DMS153 treated with DMSO at 0.1 percent for 48 hours (cell line): ENCODE results near the gene C2orf81.
"Not testable (repeated sequence)": the region's sequence is repeated elsewhere in the genome, so short reads cannot be mapped to it uniquely, and the experiment has no call there.

ENCODE experiments used
- DNase-seq: peaks from one replicate; lab custom pipeline; 2025; ENCODE audit not compliant: unreplicated experiment; lab: John Stamatoyannopoulos, UW

Gene C2orf81

DNA sequence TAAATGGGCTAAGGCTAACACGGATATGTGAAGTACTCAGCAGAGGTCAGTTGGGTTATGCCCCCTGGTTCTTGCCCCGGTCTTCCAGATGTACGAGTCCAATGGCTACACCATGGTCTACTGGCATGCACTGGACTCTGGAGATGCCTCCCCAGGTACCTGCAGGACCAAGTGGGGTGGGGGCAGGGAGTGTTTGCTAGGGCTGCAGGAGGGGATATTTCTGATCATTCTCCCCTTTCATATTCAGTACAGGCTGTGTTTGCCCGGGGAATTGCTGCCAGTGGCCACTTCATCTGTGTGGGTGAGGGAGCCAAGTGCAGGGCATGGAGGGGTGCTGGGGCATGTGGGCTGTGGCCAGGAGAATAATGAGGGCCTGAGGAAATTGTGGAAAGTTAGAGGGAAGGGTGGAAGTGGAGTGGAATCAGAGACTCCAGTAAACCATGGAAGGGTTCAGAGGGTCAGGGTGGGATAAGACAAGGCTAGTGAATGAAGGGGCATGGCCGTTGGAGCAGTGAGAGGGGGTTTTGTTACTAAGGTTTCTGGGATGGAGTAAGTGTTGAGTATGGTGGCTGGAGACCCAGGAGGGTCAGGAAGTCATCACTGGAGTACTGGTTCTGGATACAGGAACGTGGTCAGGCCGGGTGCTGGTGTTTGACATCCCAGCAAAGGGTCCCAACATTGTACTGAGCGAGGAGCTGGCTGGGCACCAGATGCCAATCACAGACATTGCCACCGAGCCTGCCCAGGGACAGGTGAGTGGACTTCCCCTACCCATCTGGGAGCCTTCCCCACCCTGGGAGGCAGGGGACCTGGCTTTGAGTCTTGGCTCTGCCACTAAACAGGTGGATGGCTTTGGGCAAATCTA lies 2.0 kb upstream of the C2orf81 start:
- DNase-seq: no peak

DNA sequence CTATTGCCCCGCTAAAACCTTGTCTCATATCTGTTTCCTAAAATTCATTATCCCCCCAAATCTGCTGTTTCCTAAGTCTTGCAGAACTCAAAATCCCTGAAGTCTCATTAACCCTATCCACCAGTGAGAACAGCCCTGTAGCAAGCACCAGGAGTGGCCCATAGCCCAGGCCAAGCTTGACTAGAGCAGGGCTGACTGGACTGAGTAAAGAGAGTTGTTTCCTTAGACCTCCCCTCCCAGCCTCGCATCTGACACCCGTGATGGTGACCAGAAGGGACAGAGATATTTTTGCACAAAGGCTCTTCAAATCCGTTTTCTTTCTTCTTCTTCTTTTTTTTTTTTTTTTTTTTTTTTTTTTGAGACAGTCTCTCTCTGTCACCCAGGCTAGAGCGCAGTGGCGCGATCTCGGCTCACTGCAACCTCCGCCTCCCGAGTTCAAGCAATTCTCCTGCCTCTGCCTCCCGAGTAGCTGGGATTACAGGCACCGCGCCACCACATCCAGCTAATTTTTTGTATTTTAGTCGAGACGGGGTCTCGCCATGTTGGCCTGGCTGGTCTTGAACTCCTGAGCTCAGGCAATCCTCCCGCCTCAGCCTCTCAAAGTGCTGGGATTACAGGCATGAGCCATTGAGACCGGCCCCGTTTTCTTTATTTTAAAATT lies 846 bp downstream of the C2orf81 start:
- DNase-seq: not testable (repeated sequence)

DNA sequence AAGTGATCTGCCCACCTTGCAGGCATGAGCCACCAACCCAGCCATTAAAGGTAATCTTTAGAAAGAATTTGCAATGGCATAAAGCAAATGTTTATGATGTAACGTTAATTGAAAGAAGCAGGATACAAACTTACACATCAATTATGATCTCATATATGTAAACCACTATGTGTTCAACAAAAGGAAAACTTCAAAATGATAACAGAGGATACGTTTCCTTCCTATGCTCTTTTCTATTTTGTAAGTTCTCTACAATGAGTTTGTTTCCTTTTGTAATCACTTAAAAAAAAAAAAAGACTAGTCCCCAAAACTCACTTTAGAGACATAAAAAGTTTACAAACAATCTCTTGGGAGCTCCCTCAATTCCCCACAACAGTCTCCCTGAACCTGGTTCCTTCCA lies 1.4 kb downstream of the C2orf81 start:
- DNase-seq: no peak

DNA sequence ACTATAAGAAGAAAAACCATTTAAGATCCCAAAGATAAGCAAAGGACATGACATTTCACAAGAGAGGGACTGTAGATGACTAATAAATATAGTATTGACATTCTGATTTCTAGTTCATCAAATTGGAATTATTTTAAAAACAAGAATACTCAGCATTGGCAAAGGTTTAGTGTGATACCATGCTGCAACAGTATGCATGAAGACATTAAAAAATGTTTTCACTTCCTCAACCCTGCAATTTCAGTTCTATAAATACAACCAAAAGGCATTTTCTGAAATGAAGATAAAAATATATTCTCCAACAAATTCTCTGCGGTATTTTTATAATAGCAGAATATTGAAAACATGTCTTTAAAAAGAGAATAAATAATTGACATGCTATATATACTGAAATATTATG lies 2.1 kb downstream of the C2orf81 start:
- DNase-seq: no peak

DNA sequence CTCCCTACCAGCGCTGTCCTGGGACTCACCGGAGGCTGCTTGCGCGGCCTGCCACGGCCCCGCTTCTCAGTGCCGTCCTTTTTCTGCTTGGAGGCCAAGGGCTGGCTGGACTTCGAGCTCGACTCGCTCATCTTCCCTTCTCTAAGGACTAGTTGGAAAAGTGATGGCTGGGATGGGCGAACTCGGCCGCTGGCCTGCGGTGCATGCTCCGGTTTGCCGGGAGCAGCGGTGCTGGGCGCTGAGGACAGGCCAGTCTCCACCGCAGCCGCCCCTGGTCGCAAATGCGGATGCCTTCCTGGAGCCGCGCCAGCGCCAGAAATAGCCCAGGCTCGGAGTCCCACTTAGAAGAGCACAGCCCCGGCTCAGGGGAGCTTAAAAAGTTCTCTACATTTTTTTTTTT lies 3.1 kb downstream of the C2orf81 start:
- DNase-seq: no peak

DNA sequence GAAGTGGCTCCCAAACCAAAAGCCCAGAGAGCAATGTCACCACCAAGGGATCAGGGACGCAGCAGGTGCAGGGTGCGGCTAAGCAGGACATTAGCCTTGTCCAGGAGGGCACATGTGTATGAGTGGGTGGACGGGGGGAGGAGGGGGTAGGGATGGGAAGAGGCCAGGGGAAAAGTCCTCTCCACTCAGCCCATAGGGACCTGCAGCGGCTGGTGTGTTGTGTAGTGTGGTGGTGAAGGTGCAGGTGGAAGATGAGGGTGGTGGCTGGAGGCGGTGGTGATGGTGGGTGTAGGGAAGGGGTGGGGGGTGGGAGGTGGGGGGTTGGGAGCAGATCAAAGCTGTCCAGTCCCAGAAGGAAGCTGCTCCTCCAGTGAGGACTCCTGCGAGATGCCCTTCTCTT lies 3.7 kb downstream of the C2orf81 start:
- DNase-seq: no peak

DNA sequence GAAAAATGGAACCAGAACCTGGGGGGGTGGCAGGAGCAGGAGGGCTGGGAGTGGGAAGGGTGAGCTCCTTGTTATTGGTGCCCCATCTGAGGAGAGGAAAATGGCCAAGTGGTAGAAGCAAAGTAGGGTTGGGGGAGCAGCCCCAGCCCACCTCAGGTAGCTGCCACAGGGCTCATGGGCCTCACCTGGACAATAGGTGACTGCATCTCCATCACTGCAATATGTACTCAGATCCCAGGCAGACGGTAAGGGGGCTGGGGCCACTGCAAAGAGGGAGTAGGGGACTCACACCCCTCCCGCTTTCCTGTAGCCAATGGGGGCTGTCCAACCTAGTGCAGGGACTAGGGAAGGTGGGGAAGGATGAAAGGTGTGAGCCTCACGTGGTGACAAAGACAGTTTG lies 4.2 kb downstream of the C2orf81 start:
- DNase-seq: no peak

DNA sequence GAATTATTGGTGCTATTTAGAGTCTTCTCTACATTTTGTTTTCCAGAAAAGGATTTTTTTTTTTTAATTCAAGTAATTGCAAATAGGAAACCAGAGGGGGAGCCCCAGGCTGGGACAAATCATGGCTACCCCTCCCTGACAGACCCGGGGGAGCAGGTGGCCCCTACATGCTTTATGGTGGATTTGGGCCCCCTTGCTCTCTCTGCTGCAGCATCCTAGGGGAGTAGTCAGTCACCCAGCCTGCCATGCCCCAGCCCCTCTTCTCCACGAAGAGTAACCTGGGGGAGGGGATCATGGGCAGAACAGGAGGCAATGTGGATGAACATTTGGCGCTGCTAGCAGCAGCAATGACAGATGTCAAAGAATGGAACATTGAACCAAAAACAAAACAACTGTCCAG lies 4.6 kb downstream of the C2orf81 start:
- DNase-seq: no peak

DNA sequence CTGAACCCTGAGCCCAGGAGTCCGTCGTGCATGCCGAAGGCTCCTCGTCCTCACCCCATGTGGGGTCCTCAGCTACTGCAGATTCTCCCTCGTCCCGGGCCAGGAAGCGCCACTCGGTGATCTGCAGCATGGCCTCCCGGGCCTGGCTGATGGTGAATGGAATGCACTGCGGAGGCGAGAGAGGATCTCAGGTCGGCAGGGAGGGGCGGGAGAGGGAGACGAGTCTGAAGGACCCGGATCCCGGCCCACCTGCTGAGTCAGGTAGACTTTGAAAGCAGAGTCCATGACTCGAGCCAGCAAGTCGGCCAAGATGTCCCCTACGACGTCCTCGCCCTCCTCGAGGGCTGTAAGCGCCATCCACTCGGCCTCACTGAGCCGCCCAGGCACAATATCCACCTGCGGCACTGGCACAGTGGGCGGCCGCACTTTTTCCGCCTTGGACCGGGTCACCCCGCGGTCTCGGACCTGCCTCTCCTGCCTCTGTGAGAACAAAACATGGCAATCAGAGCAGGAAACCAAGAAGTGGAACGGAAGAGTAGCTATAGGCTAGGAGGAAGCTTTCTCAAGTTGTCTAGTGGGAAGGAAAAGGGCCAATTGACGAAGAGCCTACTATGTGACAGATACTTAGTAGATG lies 5.5 kb downstream of the C2orf81 start:
- no peak for DNase-seq

DNA sequence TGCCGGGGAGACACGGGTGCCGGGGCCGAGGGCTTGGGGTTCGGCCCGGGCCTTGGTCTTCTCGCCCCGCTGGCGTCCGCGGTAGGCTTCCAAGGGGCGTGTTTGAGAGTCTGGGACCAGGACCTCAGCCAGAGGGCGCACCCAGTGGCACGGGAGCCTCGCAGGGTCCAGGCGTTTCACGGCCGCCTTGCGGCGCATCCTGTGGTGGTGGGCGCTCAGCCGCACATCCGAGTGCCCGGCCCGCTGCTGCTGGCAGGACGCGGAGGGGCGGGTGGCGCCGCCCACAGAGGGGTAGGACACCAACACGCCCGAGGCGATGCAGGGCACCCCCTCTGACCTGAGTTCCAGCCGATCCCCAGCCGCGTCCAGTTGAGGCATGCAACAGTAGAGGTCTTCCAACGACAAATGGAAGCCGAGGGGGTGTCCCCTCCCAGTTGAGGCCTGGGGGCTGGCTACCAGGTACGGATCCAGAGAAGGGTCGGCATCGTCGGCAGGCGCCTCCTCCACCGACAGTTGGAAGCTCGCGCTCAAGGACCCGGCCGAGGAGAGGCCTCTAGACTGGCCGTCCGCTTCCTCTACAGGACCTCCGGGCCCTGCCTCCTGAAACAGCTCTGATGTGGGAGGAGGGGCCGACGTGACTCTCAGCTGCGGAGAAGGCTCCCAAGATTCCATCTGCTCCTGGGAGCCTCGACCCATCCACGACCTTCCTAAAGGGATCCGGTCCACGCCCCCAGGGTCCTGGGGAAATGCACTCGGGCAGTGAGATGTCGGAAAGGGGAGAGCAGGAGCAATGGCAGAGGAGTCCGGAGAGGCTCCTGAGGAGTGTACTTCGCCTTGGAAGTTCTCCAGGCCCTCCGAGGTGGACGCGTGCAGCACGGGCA lies 6.3 kb downstream of the C2orf81 start:
- DNase-seq: no peak

DNA sequence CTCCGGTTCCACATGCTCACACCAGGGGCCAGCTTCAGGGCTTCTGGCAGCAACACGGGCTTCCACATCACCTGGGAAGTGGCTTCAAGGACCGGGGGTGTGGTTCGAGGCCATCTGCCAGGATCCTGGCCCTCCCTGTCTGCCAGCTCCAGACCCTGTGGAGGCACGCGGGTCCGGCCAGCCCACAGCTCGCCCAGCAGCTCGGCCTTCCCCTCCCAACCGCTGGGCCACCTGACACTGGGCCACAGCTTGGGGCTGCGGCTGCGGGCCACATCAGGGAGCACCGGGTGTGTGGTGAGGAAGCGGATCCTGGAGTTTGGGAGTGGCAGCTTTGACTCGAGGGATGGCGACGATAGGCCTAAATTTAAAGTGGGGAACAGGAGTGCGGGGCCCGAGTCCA lies 7.0 kb downstream of the C2orf81 start:
- no peak for DNase-seq

DNA sequence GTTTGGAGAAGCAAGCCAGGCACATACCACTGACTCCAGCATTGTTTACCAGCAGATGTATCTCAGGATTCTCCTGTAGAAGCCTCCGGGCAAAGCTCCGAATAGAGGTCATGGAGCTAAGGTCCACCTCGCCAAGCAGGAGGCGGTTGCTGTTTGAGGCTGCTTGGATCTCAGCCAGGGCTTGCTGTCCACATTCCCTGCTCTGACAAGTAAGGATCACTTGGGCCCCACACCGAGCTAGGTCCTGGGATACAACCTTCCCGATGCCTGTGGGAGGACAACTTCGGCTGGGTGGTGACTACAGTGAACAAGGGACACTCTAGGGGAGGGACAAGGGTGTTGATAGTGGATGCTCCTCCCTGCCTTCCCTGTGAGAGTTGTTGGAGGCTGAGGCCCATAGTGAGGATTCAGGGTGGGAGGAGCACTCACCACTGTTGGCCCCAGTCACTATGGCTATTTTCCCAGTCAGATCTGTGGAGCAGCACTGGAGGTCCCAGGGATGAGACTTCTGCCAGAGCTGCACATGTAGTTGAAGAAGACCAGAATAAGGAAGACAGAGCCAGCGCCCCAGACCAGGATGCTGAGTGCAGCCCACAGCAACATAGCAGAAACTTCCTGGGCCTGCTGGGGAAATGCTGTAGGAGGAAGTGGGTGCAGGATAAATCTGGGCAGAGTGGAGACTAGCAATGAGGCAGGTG lies 8.3 kb downstream of the C2orf81 start:
- DNase-seq: no peak

DNA sequence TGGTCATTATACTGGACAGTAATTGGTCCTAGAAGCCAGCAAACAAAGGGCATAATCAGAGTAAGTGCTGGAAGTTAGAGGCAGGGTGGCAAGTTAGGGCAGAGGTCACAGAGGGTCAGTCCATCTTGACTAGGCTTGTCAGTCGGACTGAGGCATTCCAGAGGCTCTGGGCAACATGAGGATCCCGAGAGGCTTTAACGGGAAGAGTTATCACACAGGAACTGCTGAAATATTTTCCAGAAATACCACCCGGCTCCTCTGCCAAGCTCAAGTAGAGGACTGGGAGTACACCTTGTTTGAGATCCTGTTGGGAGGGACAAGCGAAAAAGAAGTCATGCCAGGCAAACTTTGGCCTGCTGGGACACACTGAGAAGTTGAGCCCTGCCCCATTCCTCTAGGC lies 13.7 kb downstream of the C2orf81 start:
- DNase-seq: no peak

DNA sequence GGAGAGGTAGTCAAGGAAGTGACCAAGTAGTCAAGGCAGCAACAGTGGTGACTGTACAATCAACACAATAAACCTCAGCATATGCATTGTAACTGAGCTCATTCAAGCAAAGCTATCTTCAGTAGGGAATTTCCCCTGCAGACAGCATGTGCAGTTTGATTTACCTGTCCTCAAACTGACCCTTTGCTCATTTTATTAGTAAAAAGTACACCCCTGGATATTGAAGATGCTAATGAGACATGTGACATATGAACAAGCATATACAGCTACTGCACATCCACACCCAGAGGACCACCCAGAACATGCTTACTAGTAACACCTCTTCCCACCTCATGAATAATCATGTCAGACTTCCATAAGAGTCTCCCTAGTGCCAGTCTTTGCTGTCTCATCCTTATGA lies 15.4 kb downstream of the C2orf81 start:
- DNase-seq: no peak

DNA sequence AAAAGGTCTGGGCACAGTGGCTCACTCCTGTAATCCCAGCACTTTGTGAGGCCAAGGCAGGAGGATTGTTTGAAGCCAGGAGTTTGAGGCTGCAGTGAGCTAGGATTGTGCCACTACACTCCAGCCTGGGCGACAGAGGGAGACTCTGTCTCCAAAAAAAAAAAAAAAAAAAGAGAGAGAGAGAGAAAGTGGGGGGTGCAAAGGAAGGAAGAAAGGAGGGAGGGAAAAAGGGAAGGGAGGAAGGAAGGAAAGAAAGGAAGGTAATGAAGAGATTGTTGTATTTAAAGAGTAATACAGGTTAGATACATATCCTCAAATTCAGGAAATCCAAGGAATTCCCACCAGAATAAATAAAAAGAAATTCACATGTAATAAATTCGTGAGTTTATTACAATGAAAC lies 19.5 kb downstream of the C2orf81 start:
- no peak for DNase-seq

DNA sequence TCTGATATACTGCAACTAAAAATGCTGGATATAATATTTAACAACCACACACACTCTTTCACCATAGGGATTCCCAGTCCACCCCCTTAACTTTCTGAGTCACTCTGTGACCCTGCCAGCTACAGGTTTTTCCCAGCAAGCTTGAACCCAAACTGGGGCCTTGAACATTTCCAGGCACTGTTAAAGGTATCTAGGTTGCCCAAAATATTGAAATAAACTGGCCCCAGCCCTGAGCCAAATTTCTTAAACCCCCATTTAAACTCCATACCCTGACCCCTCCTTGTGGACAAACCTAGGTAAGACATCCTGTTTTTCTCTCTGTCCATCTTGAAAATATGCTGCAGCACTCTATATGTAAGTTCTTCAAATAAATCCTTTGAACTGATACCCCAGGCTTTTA lies 21.6 kb downstream of the C2orf81 start:
- no peak for DNase-seq

DNA sequence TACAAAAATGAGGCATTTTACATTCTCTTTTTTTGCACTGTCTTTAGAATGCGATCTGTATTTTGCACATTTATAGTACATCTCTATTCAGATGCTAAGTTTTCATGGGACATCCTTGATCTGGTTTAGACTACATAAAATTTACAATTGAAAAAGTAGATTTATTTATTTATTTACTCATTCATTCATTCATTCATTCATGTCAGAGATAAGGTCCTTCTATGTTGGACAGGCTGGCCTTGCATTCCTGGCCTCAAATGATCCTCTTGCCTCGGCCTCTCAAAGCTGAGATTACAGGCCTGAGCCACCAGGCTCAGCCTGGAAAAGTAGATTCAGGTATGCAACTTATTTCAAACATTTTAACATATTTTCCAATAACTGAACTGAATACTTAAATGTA lies 25.3 kb downstream of the C2orf81 start:
- no peak for DNase-seq

DNA sequence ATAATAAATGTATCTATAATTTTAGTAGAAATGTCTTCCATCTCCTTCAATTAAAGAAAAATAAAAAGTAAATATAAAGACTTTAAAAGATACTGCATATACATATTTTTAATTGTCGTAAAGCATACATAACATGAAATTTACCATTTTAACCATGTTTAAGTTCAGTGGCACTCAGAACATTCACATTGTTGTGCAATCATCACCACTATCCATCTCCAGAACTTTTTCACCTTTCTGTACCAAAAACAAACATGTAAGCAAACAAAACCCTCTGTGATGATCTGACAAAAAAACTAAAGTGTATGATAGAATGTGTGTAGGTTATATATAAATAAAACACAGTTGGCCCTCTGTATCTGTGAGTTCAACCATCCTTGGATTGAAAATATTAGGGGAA lies 27.9 kb downstream of the C2orf81 start:
- no peak for DNase-seq

DNA sequence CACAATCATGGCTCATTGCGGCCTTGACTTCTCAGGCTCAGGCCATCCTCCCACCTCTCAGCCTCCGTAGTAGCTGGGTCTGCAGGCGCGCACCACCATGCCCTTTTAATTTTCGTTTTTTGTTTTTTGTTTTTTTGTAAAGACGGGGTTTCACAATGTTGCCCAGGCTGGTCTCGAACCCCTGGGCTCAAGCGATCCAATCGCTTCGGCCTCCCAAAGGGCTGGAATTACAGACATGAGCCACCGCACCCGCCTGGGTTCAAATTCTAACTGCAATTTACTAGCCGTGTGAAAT lies 29.0 kb downstream of the C2orf81 start:
- DNase-seq: no peak

DNA sequence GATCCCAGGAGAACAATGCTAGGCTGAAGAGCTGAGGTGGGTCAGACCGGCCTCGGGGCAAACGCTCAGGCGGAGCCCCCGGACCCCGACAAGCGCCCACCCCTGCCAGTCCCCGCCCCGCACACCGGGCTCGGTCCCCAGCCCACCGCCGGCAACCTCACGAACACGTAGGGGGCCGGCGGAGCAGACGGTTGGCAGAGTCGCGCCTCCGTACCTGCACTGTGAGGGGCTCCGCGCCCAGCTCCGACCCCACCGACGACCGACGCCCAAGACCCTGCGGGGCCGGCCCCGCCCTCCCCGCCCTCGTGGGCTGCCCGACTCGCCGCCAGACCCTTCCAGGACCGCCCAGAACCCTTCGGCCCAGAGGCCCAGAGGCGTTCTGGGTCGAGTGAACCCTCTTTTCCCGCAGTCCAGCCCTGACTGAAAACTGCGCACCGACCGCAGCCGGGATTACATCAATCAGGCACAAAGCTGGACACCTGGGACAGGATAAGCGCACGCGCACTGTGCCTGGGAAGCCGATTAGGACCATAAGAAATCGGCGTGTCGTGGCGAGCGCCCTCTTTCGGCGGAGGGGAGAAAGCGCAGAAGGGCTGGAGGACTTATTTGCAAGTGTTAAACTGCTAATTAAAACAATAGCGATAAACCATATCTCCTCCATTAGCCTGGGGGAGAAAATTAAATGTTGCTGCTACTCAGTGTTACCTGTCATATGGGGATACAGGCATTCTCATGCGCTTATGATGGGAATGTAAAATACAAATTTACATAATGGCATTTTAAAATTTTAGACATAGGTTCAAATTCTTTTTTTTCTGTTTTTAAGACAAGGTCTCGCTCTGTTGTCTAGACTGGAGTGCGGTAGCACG lies 29.6 kb downstream of the C2orf81 start:
- DNase-seq: peak; percentile 90
